ENCODE results near the gene CSH1.
A peak's percentile ranks its signal among the peaks of the same experiment; 100 is the strongest.
"Not testable (repeated sequence)": the region's sequence is repeated elsewhere in the genome, so short reads cannot be mapped to it uniquely, and the experiment has no call there.

CSH1 gene

GRCh38 chr17:63898899-63899798 lies 2.8 kb upstream of the CSH1 start:
- not testable (repeated sequence) for DNase-seq

- not testable (repeated sequence) for DNase-seq
Observed at GRCh38 chr17:63894821-63895220, 1.6 kb downstream of the CSH1 start.

GRCh38 chr17:63894021-63894420 lies 2.4 kb downstream of the CSH1 start:
- DNase-seq = not testable (repeated sequence)

GRCh38 chr17:63892316-63893037 lies 3.9 kb downstream of the CSH1 start:
- DNase-seq = not testable (repeated sequence)

- peak in 1 of 2 experiments; percentile 40 for DNase-seq
Observed at GRCh38 chr17:63889026-63889848, 7.1 kb downstream of the CSH1 start.

GRCh38 chr17:63885119-63885518 lies 11.3 kb downstream of the CSH1 start:
- DNase-seq = not testable (repeated sequence)

- not testable (repeated sequence) for DNase-seq
Observed at GRCh38 chr17:63882626-63883126, 13.7 kb downstream of the CSH1 start.

GRCh38 chr17:63881935-63882601 lies 14.3 kb downstream of the CSH1 start, which contains the start of gene GH2:
GH2 (minus strand) TSS chr17:63881944; CDS start chr17:63881801, 143 bp downstream.
- no peak for DNase-seq

- DNase-seq = not testable (repeated sequence)
Observed at GRCh38 chr17:63881337-63881736, 15.0 kb downstream of the CSH1 start.

- no peak for DNase-seq
Observed at GRCh38 chr17:63880706-63881105, 15.7 kb downstream of the CSH1 start.

- not testable (repeated sequence) for DNase-seq
Observed at GRCh38 chr17:63878413-63878812, 18.0 kb downstream of the CSH1 start.

GRCh38 chr17:63874693-63875092 lies 21.7 kb downstream of the CSH1 start:
- DNase-seq = not testable (repeated sequence)

- not testable (repeated sequence) for DNase-seq
Observed at GRCh38 chr17:63874061-63874626, 22.2 kb downstream of the CSH1 start.

GRCh38 chr17:63873577-63873976 lies 22.8 kb downstream of the CSH1 start, which contains the start of gene CSH2:
CSH2 (minus strand) TSS chr17:63873677; CDS start chr17:63873614, 63 bp downstream.
- not testable (repeated sequence) for DNase-seq

- not testable (repeated sequence) for DNase-seq
Observed at GRCh38 chr17:63871646-63872365, 24.6 kb downstream of the CSH1 start.

GRCh38 chr17:63870292-63870665 lies 26.1 kb downstream of the CSH1 start:
- not testable (repeated sequence) for DNase-seq

GRCh38 chr17:63869491-63870291 lies 26.7 kb downstream of the CSH1 start:
- not testable (repeated sequence) for DNase-seq

GRCh38 chr17:63866625-63867024 lies 29.7 kb downstream of the CSH1 start:
- not testable (repeated sequence) for DNase-seq

- DNase-seq = no peak
Observed at GRCh38 chr17:63859257-63859656, 37.1 kb downstream of the CSH1 start.

- not testable (repeated sequence) for DNase-seq
Observed at GRCh38 chr17:63856425-63856824, 39.9 kb downstream of the CSH1 start.
